SHP77 (cell line): Measurements from ENCODE around the gene DNAH1.
"Not testable (repeated sequence)": the region's sequence is repeated elsewhere in the genome, so short reads cannot be mapped to it uniquely, and the experiment has no call there.

ENCODE experiments used
- DNase-seq, 2 experiments: peaks; one replicate each; lab custom pipeline; 2025; lab: John Stamatoyannopoulos, UW

DNAH1 gene

DNA sequence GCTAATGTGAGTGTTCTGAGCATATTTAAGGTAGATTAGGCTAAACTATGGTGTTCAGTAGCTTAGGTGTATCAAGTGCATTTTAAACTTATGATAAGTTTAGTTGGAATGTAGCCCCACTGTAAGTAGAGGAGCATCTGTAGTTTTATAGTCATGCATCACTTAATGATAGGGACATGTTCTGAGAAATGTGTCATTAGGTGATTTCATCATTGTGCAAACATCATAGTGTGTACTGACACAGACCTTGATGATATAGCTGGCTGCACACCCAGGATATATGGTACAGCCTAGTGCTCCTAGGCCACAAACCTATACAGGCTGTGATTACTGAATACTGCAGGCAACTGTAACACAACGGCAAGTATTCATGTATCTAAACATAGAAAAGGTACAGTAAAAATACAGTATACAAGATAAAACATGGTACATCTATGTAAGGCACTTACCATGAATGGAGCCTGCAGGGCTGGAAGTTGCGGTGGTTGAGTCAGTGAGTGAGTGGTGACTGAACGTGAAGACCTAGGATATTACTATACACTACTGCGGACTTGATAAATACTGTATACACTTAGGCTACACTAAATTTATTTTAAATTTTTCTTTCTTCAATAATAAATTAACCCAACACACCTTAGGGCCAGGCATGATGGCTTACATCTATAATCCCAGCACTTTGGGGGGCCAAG is 17.9 kb downstream of the DNAH1 start:
- peak in 1 of 2 experiments; percentile 5 for DNase-seq

GRCh38 chr3:52338131-52338530 is 22.0 kb downstream of the DNAH1 start:
- DNase-seq = not testable (repeated sequence)

GRCh38 chr3:52339612-52340011 is 23.5 kb downstream of the DNAH1 start:
- peak; percentile 72 to 73 for DNase-seq

GRCh38 chr3:52341123-52341522 is 25.0 kb downstream of the DNAH1 start:
- no peak for DNase-seq

DNA sequence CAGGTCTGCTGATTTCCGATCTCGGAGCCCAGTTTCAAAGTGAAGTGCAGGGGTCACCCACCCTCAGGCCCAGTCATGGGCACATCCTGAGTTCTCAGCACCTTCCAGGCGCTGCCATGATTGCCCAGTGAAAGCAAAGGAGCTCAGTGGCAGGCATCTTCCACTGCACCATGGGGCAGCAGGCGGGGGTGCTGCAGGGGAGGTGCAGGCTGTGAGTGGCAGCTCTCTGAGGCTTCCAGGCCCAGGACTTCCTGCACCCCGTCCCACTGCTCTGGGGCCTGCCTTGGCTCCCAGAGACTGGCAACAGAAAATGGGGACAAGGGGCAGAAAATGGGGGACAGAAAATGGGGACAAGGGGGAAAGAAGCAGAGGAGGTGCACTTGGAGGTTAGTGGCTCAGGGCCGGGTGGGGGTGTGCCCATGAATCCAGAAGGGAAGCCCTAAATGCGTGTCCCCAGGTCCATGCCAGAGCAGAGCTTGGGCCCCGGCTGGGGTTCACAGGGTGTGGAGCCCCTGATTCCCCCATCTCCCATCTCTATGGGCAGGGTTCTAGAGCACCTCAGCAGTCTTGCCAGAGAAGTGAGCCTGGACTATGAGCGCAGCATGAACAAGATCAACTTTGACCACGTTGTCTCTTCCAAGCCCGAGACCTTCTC is 28.0 kb downstream of the DNAH1 start:
- no peak for DNase-seq

DNA sequence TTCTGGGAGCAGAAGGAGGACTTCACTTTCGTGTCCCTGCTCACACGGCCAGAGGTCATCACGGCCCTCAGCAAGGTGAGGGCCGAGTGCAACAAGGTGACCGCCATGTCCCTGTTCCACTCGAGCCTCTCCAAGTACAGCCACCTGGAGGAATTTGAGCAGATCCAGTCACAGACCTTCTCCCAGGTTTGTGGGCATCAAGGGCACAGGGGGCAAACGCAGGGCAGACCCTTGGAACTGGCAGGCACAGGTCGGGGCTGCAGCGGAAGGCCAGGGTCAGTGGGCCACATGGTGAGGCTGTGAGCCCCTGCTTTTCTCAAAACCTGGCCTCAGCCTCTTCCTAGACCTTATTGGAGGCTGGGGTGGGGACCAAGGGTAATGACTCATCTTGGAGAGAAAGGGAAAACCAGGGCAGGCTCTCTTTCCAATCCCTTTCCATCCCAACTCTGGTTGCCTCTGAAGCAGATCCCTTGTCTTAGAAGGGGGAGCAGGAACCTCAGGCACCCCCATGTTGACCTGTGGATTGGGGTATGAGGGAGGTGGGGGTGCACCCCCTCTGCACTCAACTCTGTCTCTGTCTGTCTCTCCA is 29.5 kb downstream of the DNAH1 start:
- DNase-seq = no peak

DNA sequence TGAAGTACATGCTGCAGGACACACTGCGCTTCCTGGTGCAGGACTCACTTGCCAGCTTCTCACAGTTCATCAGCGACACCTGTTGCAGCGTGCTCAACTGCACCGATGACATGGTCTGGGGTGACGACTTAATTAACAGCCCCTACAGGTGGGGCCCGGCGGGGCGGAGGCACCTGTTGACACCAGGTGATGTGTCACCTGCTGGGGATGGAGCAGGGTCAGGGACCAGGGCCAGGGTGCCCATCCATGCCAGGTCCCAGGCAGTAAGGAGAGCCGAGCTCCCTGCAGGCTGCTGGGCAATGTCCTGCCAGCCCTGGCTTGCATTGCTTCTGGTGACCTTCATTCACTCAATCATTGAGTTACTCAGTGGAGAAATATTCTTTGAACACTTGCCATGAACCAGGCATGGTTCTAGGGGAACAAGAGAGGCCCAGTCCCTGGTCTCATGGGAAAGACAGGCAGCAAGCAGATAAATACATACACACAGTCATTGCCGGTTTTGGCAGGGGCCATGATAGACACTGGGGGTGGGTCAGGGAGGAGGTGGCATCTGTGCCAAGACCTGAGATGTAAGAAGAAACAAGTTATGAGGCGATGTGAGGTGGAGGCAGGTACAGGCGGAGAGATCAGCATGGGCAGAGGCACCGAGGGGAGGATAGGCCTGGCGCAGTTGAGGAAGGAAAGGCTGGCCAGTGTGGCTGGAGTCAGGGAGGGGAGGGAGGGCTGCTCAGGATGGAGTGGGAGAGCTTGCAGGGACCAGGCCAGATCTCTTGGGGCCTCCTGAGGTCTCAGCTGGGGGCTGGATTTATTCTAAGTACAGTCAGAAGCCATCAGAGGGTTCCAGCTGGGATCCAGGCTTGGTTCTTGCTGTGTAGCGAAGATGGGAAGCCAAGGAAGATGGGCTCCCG is 30.8 kb downstream of the DNAH1 start:
- DNase-seq = no peak

GRCh38 chr3:52347716-52348635 is 31.9 kb downstream of the DNAH1 start:
- DNase-seq = no peak

DNA sequence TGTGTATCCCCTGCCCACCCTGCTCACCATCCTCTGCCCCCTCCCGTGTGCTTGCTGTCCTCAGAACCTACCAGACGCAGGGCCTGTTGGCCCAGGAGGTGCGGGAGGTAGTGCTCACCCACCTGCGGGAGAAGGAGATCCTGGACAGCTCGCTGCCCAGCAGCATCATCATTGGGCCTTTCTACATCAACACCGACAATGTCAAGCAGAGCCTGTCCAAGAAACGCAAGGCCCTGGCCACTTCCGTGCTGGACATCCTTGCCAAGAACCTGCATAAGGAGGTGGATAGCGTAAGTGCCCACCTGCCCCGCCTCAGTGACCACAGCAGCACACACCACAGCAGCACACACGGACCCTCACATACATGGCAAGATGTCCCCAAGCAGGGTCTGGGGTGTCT is 33.0 kb downstream of the DNAH1 start:
- DNase-seq = no peak

- DNase-seq = no peak
Observed at GRCh38 chr3:52349611-52350395, 33.7 kb downstream of the DNAH1 start.

- DNase-seq = no peak
Observed at GRCh38 chr3:52350416-52350815, 34.3 kb downstream of the DNAH1 start.

DNA sequence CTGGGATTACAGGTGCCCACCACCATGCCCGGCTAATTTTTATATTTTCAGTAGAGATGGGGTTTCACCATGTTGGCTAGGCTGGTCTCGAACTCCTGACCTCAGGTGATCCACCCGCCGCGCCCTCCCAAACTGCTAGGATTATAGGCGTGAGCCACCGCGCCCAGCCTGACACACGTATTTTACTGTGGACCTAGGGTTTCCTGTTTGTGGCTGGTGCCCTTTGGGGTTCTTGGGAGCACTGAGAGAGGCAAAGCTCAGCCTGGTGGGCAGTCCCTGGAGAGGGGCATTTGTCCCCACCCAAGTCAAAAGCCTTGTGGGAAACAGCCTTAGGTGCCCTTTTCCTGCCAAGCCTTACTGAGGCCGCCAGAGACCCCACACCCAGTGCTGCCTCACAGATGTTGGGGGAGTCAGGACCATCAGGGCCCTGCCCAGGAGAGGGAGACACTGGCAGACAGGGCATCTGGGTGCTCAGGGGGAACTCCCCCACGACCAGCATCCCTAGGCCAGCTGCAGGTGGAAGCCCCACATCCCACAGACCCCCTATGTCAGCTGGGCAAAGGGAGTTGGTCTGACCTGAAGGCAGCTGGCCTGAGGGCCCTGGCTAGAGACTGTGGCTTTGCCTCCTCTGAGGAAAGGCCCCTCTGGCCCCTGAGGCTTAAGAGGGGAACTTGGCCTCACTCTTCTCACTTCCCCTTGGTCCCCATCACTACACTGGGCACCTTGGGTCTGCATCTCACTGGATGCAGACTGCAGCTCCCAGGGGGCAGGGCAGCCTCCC is 35.1 kb downstream of the DNAH1 start:
- DNase-seq = no peak

DNA sequence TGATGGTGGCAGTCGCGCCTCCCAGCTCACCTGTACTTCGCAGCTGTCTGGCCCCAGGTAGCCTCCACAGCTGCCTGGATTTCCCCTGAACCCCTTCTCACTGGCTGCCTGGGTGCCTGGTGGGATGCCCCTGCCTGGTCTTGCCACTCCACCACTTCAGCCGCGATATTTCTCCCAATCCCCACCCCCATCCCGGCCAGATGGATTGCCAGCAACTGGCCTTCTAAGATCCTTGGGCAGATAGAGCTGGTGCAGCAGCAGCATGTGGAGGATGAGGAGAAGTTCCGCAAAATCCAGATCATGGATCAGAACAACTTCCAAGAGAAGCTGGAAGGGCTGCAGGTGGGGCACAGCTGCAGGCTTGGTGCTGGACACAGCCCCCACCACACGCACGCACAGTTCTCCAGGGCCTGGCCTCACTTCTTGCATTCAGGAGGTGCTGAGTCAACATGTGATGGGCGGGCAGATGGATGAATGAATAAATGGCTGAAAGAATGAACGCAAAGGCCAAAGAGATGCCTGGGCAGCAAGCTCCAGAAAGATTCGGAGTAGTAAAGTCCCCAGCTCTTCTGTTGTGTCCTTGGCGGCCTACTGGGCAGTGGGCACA is 35.7 kb downstream of the DNAH1 start:
- DNase-seq = no peak

DNA sequence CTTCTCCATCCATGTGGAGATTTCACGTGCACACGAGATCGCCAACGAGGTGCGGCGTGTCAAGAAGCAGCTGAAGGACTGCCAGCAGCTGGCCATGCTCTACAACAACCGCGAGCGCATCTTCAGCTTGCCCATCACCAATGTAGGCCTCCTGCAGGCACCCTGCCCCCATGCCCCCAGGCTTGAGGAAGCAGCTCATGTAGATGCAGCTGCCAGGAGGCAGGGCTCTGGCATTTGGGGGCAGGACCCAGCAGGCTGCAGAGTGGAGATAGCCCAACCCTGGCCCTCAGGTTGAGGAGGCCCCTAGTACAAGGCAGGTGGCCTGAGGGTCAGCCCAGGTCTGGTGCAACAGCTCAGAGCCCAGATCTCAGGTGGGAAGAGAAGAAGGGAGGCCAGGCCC is 36.4 kb downstream of the DNAH1 start:
- DNase-seq = no peak

- no peak for DNase-seq
Observed at GRCh38 chr3:52353291-52353855, 37.3 kb downstream of the DNAH1 start.

DNA sequence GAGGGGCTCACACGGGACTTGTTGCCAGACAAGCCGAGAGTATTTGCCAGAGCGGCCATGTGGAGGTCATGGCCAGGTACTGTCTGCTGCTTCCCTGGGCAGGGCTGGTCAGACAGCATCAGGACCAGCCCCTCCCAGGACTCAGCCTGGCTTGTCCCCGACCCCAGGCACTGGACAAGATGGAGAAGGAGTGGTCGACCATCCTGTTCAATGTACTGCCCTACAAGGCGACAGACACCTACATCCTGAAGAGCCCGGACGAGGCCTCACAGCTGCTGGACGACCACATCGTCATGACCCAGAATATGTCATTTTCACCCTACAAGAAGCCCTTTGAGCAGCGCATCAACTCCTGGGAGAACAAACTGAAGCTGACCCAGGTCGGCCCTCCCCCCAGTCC is 38.6 kb downstream of the DNAH1 start:
- no peak for DNase-seq

GRCh38 chr3:52355526-52355925 is 39.4 kb downstream of the DNAH1 start:
- no peak for DNase-seq

DNA sequence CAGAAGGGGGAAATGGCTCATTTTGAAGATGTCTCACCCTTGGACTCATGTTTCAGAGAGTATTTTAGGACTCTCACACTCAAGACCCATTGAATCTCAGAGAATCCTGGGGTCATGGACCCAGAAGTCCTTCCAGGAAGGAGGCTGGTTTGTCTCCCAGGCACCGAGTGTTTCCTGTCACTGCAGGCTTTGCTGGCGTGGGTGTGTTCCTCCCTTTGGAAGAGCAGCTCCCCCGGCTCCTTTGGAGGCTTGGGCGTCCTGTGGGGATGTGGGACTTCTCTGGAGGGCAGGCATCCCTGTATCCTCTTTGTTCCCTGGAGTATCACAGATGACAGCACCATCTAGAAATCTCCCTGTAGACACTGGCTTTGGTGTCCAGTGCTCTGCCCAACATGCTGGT is 40.0 kb downstream of the DNAH1 start:
- no peak for DNase-seq
